ENCODE results near the gene ZNF326.

The ZNF326 gene

DNA sequence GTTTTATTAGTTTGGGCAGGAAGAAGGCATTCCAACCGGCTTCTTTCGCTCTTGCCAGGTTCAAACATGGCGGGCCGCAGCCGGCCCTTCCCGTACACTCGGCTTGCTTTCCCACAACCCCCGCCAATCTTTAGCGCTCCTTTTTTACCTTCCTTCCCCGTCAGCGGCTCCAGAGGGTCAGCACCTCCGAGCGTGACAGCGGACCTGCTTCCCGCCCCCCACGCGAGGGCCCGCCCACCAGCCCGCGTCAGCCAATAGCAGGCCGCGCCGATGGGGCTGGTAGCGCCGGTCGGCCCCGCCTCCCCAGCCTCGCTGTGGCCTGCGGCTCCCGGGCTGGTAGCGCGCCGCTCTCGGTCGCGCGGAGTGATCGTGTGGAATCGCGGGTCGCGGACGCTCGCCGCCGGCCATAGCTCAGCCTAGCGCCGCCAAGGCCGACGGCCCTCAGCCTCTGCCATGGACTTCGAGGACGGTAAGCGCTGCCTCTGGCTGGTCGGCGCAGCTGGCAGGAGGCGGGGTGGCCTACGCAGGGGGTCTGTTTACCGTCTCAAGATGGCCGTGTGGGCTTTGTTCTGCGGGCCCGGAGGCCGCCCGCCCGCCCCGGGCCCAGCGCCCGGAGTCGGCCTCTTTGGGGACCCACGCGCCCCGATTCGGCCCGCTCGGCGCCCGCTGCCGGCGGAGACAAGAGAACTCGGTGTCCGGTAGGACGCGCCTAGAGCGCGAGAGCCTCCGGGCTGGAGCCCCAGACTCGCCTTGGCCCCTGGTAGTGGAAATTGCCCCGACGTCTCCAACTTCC, at the start of gene ZNF326:
ZNF326 (plus strand) TSS at position 306 of the 793 bp plus-strand sequence; CDS start at position 454, 148 bp downstream.
- DNase-seq = peak; percentile 91

DNA sequence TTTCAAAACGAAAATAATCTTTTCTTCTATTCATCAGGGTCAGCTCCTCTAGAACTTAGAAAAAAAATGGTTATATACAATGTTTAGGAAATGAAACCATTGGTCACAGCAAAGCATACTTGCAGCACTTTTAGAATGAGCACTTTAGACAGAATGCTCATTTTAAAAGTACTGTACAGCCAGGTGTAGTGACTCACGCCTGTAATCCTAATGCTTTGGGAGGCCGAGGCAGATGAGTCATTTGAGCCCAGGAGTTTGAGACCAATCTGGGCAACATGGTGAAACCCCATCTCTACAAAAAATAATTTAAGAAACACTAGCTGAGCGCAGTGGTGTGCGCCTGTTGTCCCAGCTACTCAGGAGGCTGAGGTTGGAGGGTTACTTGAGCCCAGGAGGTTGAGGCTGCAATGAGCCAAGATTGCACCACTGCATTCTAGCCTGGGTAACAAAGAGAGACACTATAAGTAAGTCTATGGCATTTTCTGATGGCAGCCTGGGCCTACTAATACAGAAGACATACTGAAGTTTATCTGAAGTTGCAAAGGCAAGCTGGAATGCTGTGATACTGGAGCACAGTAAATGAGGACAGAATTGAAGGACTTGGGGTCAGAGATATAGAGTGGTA, 48.9 kb upstream of the ZNF326 start:
- DNase-seq = no peak

- no peak for DNase-seq
Measured at GRCh38 chr1:89946532-89946931, 48.4 kb upstream of the ZNF326 start.

DNA sequence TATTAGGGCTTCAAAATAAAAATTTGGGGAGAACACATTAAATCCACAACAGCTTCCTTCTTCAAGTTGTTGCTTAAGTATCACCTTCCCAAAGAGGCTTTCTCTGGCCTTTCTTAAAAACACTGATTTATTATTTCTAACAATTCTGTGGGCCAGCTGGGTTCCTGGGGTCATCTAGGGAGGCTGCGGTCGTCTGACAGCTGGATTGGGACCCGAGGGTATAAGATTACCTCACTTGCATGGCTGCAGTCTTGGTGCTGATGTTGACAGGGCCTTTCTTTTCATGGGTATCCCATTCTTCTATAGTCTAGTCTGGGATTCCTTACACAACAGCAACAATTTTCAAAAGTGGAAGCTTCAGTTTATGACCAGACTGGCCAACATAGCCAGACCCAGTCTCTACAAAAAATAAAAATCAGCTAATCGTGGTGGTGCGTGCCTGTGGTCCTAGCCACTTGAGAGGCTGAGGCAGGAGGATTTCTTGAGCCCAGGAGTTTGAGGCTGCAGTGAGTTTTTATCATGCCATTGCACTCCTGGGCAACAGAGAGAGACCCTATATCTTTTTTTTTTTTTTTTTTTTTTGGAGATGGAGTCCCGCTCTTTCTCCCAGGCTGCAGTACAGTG, 46.1 kb upstream of the ZNF326 start:
- DNase-seq = no peak

GRCh38 chr1:89949991-89950624, 44.8 kb upstream of the ZNF326 start:
- no peak for DNase-seq

DNA sequence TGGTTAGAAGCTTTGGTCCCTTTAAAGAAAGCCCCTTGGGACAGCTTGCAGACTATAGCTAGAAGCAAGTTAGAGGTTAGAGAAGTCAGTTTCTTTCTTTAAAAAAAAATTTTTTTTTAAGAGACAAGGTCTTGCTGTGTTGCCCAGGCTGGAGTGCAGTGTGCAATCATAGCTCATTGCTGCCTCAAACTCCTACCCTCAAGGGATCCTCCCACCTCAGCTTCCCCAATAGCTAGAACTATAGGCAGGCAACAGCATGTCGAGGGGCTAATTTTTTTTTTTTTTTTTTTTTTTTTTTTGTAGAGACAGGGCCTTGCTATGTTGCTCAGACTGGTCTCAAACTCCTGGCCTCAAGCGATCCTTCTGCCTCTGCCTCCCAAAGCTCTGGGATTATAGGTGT, 44.2 kb upstream of the ZNF326 start:
- DNase-seq = no peak

GRCh38 chr1:89951766-89952604, 42.9 kb upstream of the ZNF326 start:
- DNase-seq = no peak

- DNase-seq = no peak
Measured at GRCh38 chr1:89952605-89953130, 42.2 kb upstream of the ZNF326 start.

DNA sequence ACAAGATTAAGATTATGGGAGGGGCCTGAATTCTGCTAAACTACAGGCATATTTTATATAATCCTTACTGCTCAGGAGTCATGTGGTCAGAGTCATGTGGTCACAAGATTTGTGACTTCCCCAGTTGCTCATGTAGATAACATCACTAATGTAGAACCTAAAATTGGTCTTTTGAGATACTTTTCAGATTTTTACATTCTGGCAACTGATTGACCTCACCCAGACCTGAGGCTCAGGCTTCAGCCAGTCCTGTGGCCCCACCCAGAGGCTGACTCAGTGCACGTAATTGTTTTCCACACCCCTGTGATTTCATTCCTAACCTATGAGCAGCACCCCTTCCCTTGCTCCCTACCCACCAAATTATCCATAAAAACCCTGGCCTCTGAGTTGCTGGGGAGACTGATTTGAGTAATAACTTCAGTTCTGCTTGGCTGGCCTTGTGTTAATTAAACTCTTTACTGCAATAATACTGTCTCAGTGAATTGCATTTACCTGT, 41.7 kb upstream of the ZNF326 start:
- DNase-seq = peak; percentile 33

GRCh38 chr1:89953929-89954328, 41.0 kb upstream of the ZNF326 start:
- DNase-seq = no peak

DNA sequence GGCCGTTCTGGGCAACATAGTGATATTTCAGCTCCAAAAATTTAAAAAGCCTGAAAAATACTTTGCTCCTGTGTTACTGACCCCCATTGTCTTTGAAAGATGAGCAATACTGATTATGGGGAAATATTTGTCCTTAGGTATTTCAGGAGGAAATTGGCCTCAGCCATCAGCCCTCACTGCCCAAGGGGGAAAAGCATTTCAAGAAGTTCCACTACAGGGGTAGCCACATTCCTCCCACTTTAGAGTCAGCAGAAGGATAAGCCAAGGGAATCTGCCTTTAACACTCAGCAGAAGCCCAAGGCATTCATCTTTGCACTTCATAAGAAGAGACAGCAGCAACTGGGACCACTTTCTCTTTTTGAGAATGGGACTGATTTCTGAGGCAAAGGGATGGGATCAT, 40.5 kb upstream of the ZNF326 start:
- no peak for DNase-seq

GRCh38 chr1:89955311-89956205, 39.4 kb upstream of the ZNF326 start:
- DNase-seq = no peak

DNA sequence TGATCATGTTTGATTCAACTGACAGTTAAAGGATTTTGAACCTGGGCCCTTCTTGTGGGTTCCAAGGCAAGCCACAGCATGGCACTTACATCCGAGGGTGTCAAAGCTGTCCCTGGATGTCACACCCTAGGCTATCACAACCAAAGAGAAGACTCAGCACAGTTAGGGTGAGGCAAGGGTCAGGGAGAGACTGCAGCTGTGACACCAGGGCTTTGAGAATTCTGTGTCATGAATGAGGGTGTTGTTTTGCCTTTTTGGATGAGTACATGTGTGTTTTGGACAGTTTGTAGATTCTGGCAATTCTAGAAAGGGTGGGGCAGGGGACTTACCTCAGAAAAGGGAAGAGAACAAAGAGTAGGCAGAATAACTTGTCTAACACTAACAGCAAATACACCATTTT, 37.8 kb upstream of the ZNF326 start:
- no peak for DNase-seq

DNA sequence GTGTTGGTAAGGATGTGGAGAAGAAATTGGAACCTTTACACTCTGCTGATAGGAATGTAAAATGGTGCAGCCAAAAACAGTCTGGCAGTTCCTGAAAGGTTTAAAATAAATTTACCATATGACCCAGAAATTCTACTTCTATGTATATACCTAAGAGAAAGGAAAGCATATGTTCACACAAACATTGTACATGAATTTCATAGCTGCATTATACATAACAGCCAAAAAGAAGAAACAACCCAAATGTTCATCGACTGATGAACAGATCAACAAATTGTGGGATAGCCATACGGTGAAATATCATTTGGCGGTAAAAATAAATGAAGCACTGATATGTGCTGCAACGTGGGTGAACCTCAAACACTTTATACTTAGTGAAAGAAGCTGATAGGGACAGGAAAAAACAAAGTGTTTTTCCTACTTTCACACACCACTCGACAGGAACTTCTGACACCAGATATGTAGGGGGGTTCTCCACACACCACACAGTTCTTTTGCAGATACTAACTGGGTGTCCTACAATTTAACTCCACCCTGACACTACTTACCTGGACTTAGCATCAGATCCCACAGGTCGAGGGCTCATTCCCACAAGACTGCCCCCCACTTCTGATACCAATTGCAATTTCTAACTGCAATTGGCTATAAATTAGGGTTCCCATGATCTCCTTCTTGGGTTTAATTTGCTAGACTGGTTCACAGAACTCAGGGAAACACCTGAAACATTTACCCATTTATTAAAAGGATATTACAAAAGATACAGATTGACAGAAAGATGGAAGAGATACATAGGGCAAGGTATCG, 35.9 kb upstream of the ZNF326 start:
- no peak for DNase-seq

DNA sequence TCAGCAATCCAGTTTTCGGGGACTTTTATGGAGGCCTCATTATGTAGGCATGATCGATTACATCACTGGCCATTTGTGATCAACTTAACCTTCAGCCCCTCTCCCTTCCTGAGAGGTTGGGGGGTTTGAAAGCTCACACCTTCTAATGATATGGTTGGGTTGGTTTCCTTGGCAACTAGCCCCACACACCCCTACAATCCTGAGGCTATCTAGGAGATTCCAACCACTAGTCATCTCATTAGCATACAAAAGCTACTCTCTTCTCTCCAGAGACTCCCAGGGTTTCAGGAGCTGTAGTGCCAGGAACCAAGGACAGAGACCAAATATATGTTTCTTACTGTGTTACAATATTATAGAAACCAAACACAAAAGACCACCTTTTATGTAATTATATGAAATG, 35.2 kb upstream of the ZNF326 start:
- no peak for DNase-seq

DNA sequence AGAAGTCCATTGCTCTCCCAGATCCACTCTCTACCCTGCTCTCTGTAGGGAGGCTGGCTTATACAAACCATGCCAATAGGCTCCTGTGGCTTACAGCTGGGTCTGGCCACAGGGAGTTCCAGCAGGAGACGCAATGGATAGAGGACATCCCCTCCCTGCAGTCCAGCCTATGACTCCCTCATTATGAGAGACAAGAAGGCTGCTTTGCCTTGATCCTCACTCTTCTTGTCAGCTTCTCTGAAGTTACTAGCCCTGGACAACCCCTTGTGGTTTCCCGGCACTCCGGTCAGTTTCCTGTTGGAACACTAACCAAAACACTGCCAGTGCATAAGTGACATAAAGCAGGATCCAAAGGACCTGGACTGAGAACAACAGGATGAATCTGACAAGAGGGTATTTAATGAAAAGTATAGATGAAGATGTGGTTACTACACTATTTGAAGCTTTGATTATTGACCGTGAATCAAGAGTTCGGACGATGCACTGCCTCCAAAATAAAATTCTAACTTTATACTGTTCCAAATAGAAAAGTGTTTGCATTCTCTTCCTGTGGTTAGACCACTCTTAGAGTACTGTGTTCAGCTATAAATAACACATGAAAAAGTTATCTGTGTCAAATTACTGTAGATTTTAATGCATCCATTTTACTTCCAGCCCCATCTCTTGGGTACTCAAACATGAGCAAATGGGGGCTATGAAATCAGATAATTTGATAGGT, 32.7 kb upstream of the ZNF326 start:
- no peak for DNase-seq

DNA sequence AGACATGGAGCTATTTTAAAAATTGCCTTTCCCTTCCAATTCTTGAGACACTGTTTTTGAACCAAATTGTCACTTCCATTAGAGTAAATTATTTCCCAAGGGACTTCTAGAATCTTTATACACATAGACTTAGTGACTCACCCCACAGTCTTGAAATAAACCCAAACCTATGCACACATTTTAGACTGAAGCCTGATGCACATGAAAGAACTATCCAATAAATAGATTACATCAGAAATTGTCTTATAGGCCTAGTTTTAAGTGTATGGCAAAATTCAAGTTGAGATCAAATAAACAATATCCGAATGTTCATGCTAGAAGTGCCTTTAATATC, 32.2 kb upstream of the ZNF326 start:
- DNase-seq = no peak

- peak; percentile 54 for DNase-seq
Measured at GRCh38 chr1:89965193-89965768, 29.6 kb upstream of the ZNF326 start.

GRCh38 chr1:89966656-89967055, 28.3 kb upstream of the ZNF326 start:
- DNase-seq = no peak
